IMR-90 (cell line): ENCODE results near the gene KLRF1. TPM values are rescaled to one million over a fixed set of nuclear protein-coding genes. Genes with fewer than 3 reads are reported as not detected.

Source experiments
- ATAC-seq: fragments of 200-7000 bp; cut with Tn5 transposase; 2 replicates; pipeline ENCODE4 v1.9.1; 2020; ENCODE audit warnings: low read depth, mild to moderate bottlenecking, moderate library complexity
- BruUV-seq: library from RNA; stranded (reverse); fragments of 400-500 nt; replicated peaks from 2 replicates; lab custom pipeline; 2021; lab: Mats Ljungman, UMichigan
- CTCF ChIA-PET: fragments of 300-600 bp; formaldehyde crosslinking; extraction: SDS; loops from one replicate; lab custom pipeline; 2021; ENCODE audit warnings: antibody characterized with exemption; lab: Yijun Ruan, JAX
- POLR2A ChIA-PET: fragments of 300-600 bp; sonication (Branson Sonifier 250); formaldehyde crosslinking; loops from one replicate; lab custom pipeline; 2022; ENCODE audit warnings: antibody characterized with exemption; ENCODE audit not compliant: unreplicated experiment; lab: Charles Lee
- DNase-seq: peaks from one replicate; pipeline ENCODE4 v3.0.0; 2013
- H2AFZ ChIP-seq: replicated peaks from 2 replicates; pipeline ENCODE3; 2013; ENCODE audit warnings: low read length, mild to moderate bottlenecking; ENCODE audit not compliant: poor library complexity
- H2AK5ac ChIP-seq: 2 replicates; pipeline ENCODE4 v1.6.1; 2013; ENCODE audit warnings: low read depth, low read length, inconsistent platforms
- H2AK9ac ChIP-seq: replicated peaks from 2 replicates; pipeline ENCODE3; 2013; ENCODE audit warnings: mild to moderate bottlenecking, low read depth, low read length, moderate library complexity; ENCODE audit not compliant: poor library complexity
- H2BK120ac ChIP-seq: 2 replicates; pipeline ENCODE4 v1.6.1; 2013; ENCODE audit warnings: low read depth, low read length, inconsistent platforms
- H2BK15ac ChIP-seq: 3 replicates; pipeline ENCODE4 v1.6.1; 2013; ENCODE audit warnings: low read depth, low read length, inconsistent platforms
- H2BK20ac ChIP-seq: 2 replicates; pipeline ENCODE4 v1.6.1; 2013; ENCODE audit warnings: low read depth, mild to moderate bottlenecking, inconsistent platforms, low read length, moderate library complexity
- H2BK5ac ChIP-seq: 2 replicates; pipeline ENCODE4 v1.6.1; 2013; ENCODE audit warnings: mild to moderate bottlenecking, low read depth, low read length, inconsistent platforms; ENCODE audit not compliant: poor library complexity, severe bottlenecking
- H3K14ac ChIP-seq: replicated peaks from 2 replicates; pipeline ENCODE4 v1.6.1; 2013; ENCODE audit warnings: low read depth, low read length, inconsistent platforms
- H3K18ac ChIP-seq: 2 replicates; pipeline ENCODE4 v1.6.1; 2013; ENCODE audit warnings: low read depth, low read length, control low read depth
- H3K23ac ChIP-seq: 2 replicates; pipeline ENCODE4 v1.6.1; 2013; ENCODE audit warnings: low read depth, low read length, inconsistent platforms
- H3K27ac ChIP-seq: 2 replicates; pipeline ENCODE4 v1.5.1; 2013; ENCODE audit warnings: mild to moderate bottlenecking, control low read depth, low read length; ENCODE audit not compliant: insufficient read depth
- H3K27me3 ChIP-seq: 2 replicates; pipeline ENCODE4 v1.6.1; 2013; ENCODE audit warnings: low read length; ENCODE audit not compliant: control insufficient read depth, insufficient read depth
- H3K36me3 ChIP-seq: 2 replicates; pipeline ENCODE4 v1.6.1; 2013; ENCODE audit warnings: low read length, mixed read lengths; ENCODE audit not compliant: control insufficient read depth, insufficient read depth
- H3K4ac ChIP-seq: 2 replicates; pipeline ENCODE4 v1.6.1; 2013; ENCODE audit warnings: low read depth, low read length, inconsistent platforms
- H3K4me1 ChIP-seq: 2 replicates; pipeline ENCODE4 v1.6.1; 2013; ENCODE audit warnings: low read length, mixed read lengths; ENCODE audit not compliant: control insufficient read depth, insufficient read depth
- H3K4me2 ChIP-seq: 2 replicates; pipeline ENCODE4 v1.6.1; 2013; ENCODE audit warnings: low read depth, mild to moderate bottlenecking, control low read depth, low read length, moderate library complexity
- H3K4me3 ChIP-seq: 2 replicates; pipeline ENCODE4 v1.5.1; 2013; ENCODE audit warnings: low read depth, mild to moderate bottlenecking, control low read depth, low read length, moderate library complexity; ENCODE audit not compliant: insufficient read depth
- H3K56ac ChIP-seq: 2 replicates; pipeline ENCODE4 v1.6.1; 2013; ENCODE audit warnings: low read length, inconsistent platforms; ENCODE audit not compliant: insufficient read depth; ENCODE audit errors: extremely low read depth
- H3K79me1 ChIP-seq, 2 experiments: 2 replicates each; pipeline ENCODE4 v1.6.1; 2013; ENCODE audit warnings: low read length in 2 of 2, inconsistent platforms in 1 of 2, low read depth in 1 of 2
- H3K9ac ChIP-seq: 2 replicates; pipeline ENCODE4 v1.6.1; 2013; ENCODE audit warnings: low read depth, low read length, control low read depth
- H3K9me1 ChIP-seq: 2 replicates; pipeline ENCODE4 v1.6.1; 2013; ENCODE audit warnings: low read length, inconsistent platforms; ENCODE audit not compliant: insufficient read depth
- H3K9me3 ChIP-seq: 2 replicates; pipeline ENCODE4 v1.6.1; 2013; ENCODE audit warnings: low read length; ENCODE audit not compliant: control insufficient read depth, insufficient read depth
- H4K20me1 ChIP-seq: 2 replicates; pipeline ENCODE4 v1.6.1; 2013; ENCODE audit warnings: low read length, inconsistent platforms; ENCODE audit not compliant: insufficient read depth
- H4K5ac ChIP-seq: 2 replicates; pipeline ENCODE4 v1.6.1; 2013; ENCODE audit warnings: mild to moderate bottlenecking, low read depth, low read length, control low read depth
- H4K8ac ChIP-seq, 2 experiments: 2 replicates each; pipeline ENCODE4 v1.6.1; 2013; ENCODE audit warnings: low read depth in 2 of 2, low read length in 2 of 2, control low read depth in 1 of 2, inconsistent platforms in 1 of 2
- H4K91ac ChIP-seq: 2 replicates; pipeline ENCODE4 v1.6.1; 2013; ENCODE audit warnings: low read depth, low read length, inconsistent platforms; ENCODE audit not compliant: insufficient read depth
- BHLHE40 ChIP-seq: fragments of 150-350 bp; IDR thresholded peaks from 2 replicates; pipeline ENCODE4 v1.6.1; 2016; ENCODE audit warnings: mild to moderate bottlenecking, low read depth, low read length
- CHD1 ChIP-seq: IDR thresholded peaks from 2 replicates; pipeline ENCODE4 v1.6.1; 2012; ENCODE audit warnings: low read depth, low read length, improper control_type of control experiment
- MAFK ChIP-seq: IDR thresholded peaks from 2 replicates; pipeline ENCODE4 v1.6.1; 2012; ENCODE audit warnings: low read depth, low read length, improper control_type of control experiment
- MAZ ChIP-seq: IDR thresholded peaks from 2 replicates; pipeline ENCODE4 v1.6.1; 2012; ENCODE audit warnings: low read depth, mild to moderate bottlenecking, low read length, improper control_type of control experiment, moderate library complexity, borderline replicate concordance
- MXI1 ChIP-seq: IDR thresholded peaks from 2 replicates; pipeline ENCODE4 v1.6.1; 2012; ENCODE audit warnings: low read depth, mild to moderate bottlenecking, low read length, moderate library complexity, borderline replicate concordance
- POLR2A ChIP-seq: IDR thresholded peaks from 2 replicates; pipeline ENCODE4 v1.6.1; 2012; ENCODE audit warnings: mild to moderate bottlenecking, low read depth, low read length
- RCOR1 ChIP-seq: IDR thresholded peaks from 2 replicates; pipeline ENCODE4 v1.6.1; 2012; ENCODE audit warnings: mild to moderate bottlenecking, low read length, improper control_type of control experiment; ENCODE audit not compliant: insufficient replicate concordance
- WGBS, 2 experiments: methylation state at CpG; one replicate each; pipeline versions ENCODE4 v1.1.5 to v1.1.7; 2013; ENCODE audit warnings: missing lambda C conversion rate in 2 of 2; ENCODE audit not compliant: insufficient read length in 1 of 2; ENCODE audit errors: extremely low coverage in 2 of 2; 5-methylcytosine and 5-hydroxymethylcytosine counted together
- dilution Hi-C: fragments of 300-500 bp; cut with HindIII; formaldehyde crosslinking; loops from one replicate; pipeline ENCODE4 v1.14.3; 2018; ENCODE audit warnings: low sequenced_read_pairs; ENCODE audit not compliant: unreplicated experiment
- in situ Hi-C: fragments of 300-500 bp; cut with MboI; formaldehyde crosslinking; loops from 3 replicates; pipeline ENCODE4 v1.14.3; 2019; ENCODE audit warnings: low sequenced_read_pairs, inconsistent platforms, mixed read lengths
- intact Hi-C: fragments of 100-400 bp; cut with micrococcal nuclease; formaldehyde crosslinking; loops from 2 replicates; pipeline ENCODE4 v1.10.0; 2022
- polyA plus RNA-seq, 3 experiments: library from polyadenylated mRNA; depleted of rRNA; stranded (reverse); fragments of >200 nt; gene quantifications; 2 replicates each; pipeline ENCODE4 v1.2.3, GENCODE V29; 2012; ENCODE audit warnings: low replicate concordance in 1 of 3
- total RNA-seq: library from RNA; depleted of rRNA; stranded (reverse); fragments of >200 nt; gene quantifications from 2 replicates; pipeline ENCODE4 v1.2.3, GENCODE V29; 2012
- TF ChIP-seq, protein P1 (sequence below): conservative IDR thresholded peaks from 2 replicates; pipeline ENCODE4 v1.5.1; 2012; ENCODE audit warnings: mild to moderate bottlenecking, low read depth, low read length, improper control_type of control experiment

Gene KLRF1
- total and polyA plus RNA-seq, 2 of the 4 experiments (the other 2 are of a cell fraction) = not detected

GRCh38 chr12:9782547-9783382, 44.5 kb upstream of the KLRF1 start:
- H3K36me3 ChIP-seq = no peaks in the 10 kb centered on the region
- in situ Hi-C loops (no loop called here), dilution Hi-C loops (no loop called here), intact Hi-C loops (no loop called here)
- no peaks in the 10 kb centered on the region for H3K27me3 ChIP-seq
- no peak overlapping the region for H2AK9ac ChIP-seq
- no peak overlapping the region for H3K14ac ChIP-seq
- no peak overlapping the region for H2AK5ac ChIP-seq
- H3K27ac ChIP-seq = no peak overlapping the region
- no peaks in the 10 kb centered on the region for H3K9me1 ChIP-seq
- no peak overlapping the region for H4K5ac ChIP-seq
- H3K9me3 ChIP-seq = no peaks in the 10 kb centered on the region
- ATAC-seq (peak; percentile 48), DNase-seq (no peak)
- H4K8ac ChIP-seq = no peak overlapping the region
- WGBS, 2 experiments = no CpG with 5 or more reads among the region's 7 CpGs
- H3K56ac ChIP-seq = no peak overlapping the region
- H3K4me2 ChIP-seq = no peak overlapping the region
- no peak overlapping the region for H3K9ac ChIP-seq
- no peak overlapping the region; the same call in 1 of the 2 replicates for H3K4ac ChIP-seq
- CTCF ChIA-PET = no interaction called here
- no peak overlapping the region; the same call in 1 of the 2 replicates for H4K91ac ChIP-seq
- POLR2A ChIA-PET = no interaction called here
- no peak overlapping the region for H3K4me3 ChIP-seq
- no peaks in the 10 kb centered on the region for H3K79me1 ChIP-seq
- H3K23ac ChIP-seq = no peak overlapping the region
- peaks cover 3% of the 10 kb centered on the region; the same call in 1 of the 2 replicates for H3K4me1 ChIP-seq
- no peak overlapping the region for H2BK120ac ChIP-seq
- H2BK20ac ChIP-seq = no peak overlapping the region
- TF ChIP-seq, protein P1, sequence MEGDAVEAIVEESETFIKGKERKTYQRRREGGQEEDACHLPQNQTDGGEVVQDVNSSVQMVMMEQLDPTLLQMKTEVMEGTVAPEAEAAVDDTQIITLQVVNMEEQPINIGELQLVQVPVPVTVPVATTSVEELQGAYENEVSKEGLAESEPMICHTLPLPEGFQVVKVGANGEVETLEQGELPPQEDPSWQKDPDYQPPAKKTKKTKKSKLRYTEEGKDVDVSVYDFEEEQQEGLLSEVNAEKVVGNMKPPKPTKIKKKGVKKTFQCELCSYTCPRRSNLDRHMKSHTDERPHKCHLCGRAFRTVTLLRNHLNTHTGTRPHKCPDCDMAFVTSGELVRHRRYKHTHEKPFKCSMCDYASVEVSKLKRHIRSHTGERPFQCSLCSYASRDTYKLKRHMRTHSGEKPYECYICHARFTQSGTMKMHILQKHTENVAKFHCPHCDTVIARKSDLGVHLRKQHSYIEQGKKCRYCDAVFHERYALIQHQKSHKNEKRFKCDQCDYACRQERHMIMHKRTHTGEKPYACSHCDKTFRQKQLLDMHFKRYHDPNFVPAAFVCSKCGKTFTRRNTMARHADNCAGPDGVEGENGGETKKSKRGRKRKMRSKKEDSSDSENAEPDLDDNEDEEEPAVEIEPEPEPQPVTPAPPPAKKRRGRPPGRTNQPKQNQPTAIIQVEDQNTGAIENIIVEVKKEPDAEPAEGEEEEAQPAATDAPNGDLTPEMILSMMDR = no peak
- no peak for TF ChIP-seq CHD1
- no peak for TF ChIP-seq RCOR1
- TF ChIP-seq BHLHE40 = no peak
- no peak for TF ChIP-seq MAFK
- TF ChIP-seq MAZ = no peak
- no peak for TF ChIP-seq MXI1
- no peak for TF ChIP-seq POLR2A
- H4K20me1 ChIP-seq = no peaks in the 10 kb centered on the region
- H3K18ac ChIP-seq = no peak overlapping the region
- H2BK5ac ChIP-seq = no peak overlapping the region
- no peak overlapping the region for H2AFZ ChIP-seq
- BruUV-seq = no TSS peak
- H2BK15ac ChIP-seq = no peak overlapping the region
